Glomerular endothelial cell (primary cell): ENCODE data around the gene ANKRD53. TPM values are rescaled to one million over a fixed set of nuclear protein-coding genes. Genes with fewer than 3 reads are reported as not detected.
"Not testable (repeated sequence)": the region's sequence is repeated elsewhere in the genome, so short reads cannot be mapped to it uniquely, and the experiment has no call there.

Experiments
- DNase-seq: peaks from one replicate; pipeline ENCODE4 v3.0.0-alpha.2; 2011; ENCODE audit warnings: low read depth, low spot score; ENCODE audit errors: extremely low read depth
- total RNA-seq: library from RNA; depleted of rRNA; stranded (reverse); fragments of >200 nt; gene quantifications from 2 replicates; pipeline ENCODE4 v1.2.3, GENCODE V29; 2015

The ANKRD53 gene
- total RNA-seq, 1 donor from 2014 or later = 0.53 TPM

GRCh38 chr2:70988726-70989648, 10.6 kb downstream of the ANKRD53 start:
- DNase-seq = no peak

- DNase-seq = no peak
Observed at GRCh38 chr2:70990216-70990615, 11.8 kb downstream of the ANKRD53 start.

GRCh38 chr2:70991142-70991541, 12.7 kb downstream of the ANKRD53 start:
- DNase-seq = no peak

GRCh38 chr2:70991742-70992141, 13.3 kb downstream of the ANKRD53 start:
- no peak for DNase-seq

- no peak for DNase-seq
Observed at GRCh38 chr2:70992945-70993853, 14.8 kb downstream of the ANKRD53 start.

GRCh38 chr2:70994009-70994698, 15.7 kb downstream of the ANKRD53 start:
- DNase-seq = no peak

GRCh38 chr2:70994699-70995425, 16.4 kb downstream of the ANKRD53 start, which contains the start of gene TEX261:
Gene TEX261 (minus strand): TSS chr2:70994873. CDS start chr2:70994757, 116 bp downstream.
- DNase-seq = no peak

- DNase-seq = no peak
Observed at GRCh38 chr2:70995426-70995729, 16.9 kb downstream of the ANKRD53 start.

- not testable (repeated sequence) for DNase-seq
Observed at GRCh38 chr2:70998885-70999284, 20.5 kb downstream of the ANKRD53 start.

- DNase-seq = no peak
Observed at GRCh38 chr2:70999362-70999761, 20.9 kb downstream of the ANKRD53 start.

- not testable (repeated sequence) for DNase-seq
Observed at GRCh38 chr2:70999931-71000330, 21.5 kb downstream of the ANKRD53 start.

- DNase-seq = no peak
Observed at GRCh38 chr2:71000780-71001591, 22.6 kb downstream of the ANKRD53 start.

GRCh38 chr2:71001592-71001927, 23.1 kb downstream of the ANKRD53 start:
- no peak for DNase-seq

GRCh38 chr2:71001981-71002570, 23.6 kb downstream of the ANKRD53 start:
- no peak for DNase-seq

GRCh38 chr2:71003396-71003795, 25.0 kb downstream of the ANKRD53 start:
- DNase-seq = no peak

GRCh38 chr2:71003966-71004755, 25.7 kb downstream of the ANKRD53 start:
- no peak for DNase-seq

- no peak for DNase-seq
Observed at GRCh38 chr2:71004857-71005256, 26.4 kb downstream of the ANKRD53 start.
